Upper lobe of right lung (tissue), 1 donor: ENCODE data around the gene HCLS1. TPM values are rescaled to one million over a fixed set of nuclear protein-coding genes. Genes with fewer than 3 reads are reported as not detected.

ENCODE experiments used
- ATAC-seq: fragments of 200-7000 bp; cut with Tn5 transposase; one replicate; pipeline ENCODE4 v1.9.1; 2020; ENCODE audit warnings: mild to moderate bottlenecking, moderate library complexity
- DNase-seq: peaks from one replicate; pipeline ENCODE4 v3.0.0-alpha.2; 2020
- H3K27ac ChIP-seq: fragments of 200-600 bp; one replicate; pipeline ENCODE4 v1.8.0; 2022
- H3K27me3 ChIP-seq: fragments of 200-600 bp; one replicate; pipeline ENCODE4 v1.8.0; 2022; ENCODE audit warnings: mild to moderate bottlenecking
- H3K36me3 ChIP-seq: fragments of 200-600 bp; one replicate; pipeline ENCODE4 v1.8.0; 2022
- H3K4me1 ChIP-seq: fragments of 200-600 bp; one replicate; pipeline ENCODE4 v1.8.0; 2022
- H3K4me3 ChIP-seq: fragments of 200-600 bp; one replicate; pipeline ENCODE4 v1.8.0; 2022; ENCODE audit warnings: mild to moderate bottlenecking
- H3K9me3 ChIP-seq: fragments of 200-600 bp; one replicate; pipeline ENCODE4 v1.8.0; 2022
- intact Hi-C: fragments of 100-400 bp; cut with DNase I; formaldehyde crosslinking; loops from one replicate; pipeline ENCODE4 v1.11.0; 2022
- total RNA-seq: library from RNA; stranded (reverse); fragmentation: NEBNext Ultra II Directional; extraction: Animal tissue kit (Norgen Biotek cat#: 25700); gene quantifications from one replicate; pipeline ENCODE4 v1.2.1, GENCODE V29; 2021
- TF ChIP-seq, protein P1 (sequence below): fragments of 200-600 bp; IDR thresholded peaks from one replicate; pipeline ENCODE4 v1.8.0; 2022; ENCODE audit warnings: antibody characterized with exemption
- donor health status: DM: no; HTN: yes; CAD: no; lungs with severe emphysema.

HCLS1 gene
- total RNA-seq, 1 donor from 2014 or later: 76.5 TPM

DNA sequence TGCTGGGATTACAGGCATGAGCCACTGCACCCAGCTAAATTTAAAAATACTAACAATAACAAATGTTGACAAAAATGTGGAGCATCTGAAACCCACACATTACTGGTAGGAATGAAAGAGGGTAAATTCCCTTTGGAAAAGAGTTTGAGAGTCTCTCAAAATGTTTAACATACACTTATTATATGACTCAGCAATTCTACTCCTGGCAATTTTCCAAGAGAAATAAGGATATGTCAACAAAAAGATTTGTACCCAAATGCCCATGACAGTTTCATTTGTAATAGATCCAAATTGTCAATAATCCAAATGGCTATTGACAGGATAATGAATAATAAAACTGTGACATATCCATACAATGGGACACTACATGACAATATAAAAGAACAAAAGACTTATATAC, 9.0 kb downstream of the HCLS1 start:
- H3K36me3 ChIP-seq: no peaks in the 10 kb centered on the region
- TF ChIP-seq, protein P1, sequence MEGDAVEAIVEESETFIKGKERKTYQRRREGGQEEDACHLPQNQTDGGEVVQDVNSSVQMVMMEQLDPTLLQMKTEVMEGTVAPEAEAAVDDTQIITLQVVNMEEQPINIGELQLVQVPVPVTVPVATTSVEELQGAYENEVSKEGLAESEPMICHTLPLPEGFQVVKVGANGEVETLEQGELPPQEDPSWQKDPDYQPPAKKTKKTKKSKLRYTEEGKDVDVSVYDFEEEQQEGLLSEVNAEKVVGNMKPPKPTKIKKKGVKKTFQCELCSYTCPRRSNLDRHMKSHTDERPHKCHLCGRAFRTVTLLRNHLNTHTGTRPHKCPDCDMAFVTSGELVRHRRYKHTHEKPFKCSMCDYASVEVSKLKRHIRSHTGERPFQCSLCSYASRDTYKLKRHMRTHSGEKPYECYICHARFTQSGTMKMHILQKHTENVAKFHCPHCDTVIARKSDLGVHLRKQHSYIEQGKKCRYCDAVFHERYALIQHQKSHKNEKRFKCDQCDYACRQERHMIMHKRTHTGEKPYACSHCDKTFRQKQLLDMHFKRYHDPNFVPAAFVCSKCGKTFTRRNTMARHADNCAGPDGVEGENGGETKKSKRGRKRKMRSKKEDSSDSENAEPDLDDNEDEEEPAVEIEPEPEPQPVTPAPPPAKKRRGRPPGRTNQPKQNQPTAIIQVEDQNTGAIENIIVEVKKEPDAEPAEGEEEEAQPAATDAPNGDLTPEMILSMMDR: no peak
- H3K4me1 ChIP-seq: no peaks in the 10 kb centered on the region
- H3K27ac ChIP-seq: no peak overlapping the region
- ATAC-seq (no peak), DNase-seq (no peak)
- H3K9me3 ChIP-seq: no peaks in the 10 kb centered on the region
- intact Hi-C loops: no loop called here
- no peaks in the 10 kb centered on the region for H3K27me3 ChIP-seq
- no peak overlapping the region for H3K4me3 ChIP-seq

DNA sequence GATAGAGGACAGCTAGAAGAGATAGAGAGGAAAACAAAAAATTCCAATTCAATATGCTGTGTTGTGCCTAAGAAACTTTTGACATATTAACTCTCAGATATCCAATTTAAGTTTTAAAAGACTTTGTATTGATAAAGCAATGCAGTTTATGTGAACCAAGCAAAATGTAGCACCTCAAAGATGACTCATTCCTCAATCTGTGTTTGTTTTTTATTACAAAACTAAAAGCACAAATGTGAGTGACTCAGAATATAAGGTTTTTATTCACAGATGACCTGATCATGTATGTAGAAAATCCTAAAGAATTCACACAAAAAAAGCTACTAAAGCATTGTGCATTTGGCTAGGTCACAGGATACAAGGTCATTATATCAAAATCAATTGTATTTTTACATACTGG, 11.1 kb downstream of the HCLS1 start:
- Histone ChIP-seq H3K4me3 (no peak overlapping the region), H3K4me1 (no peaks in the 10 kb centered on the region), H3K36me3 (peaks cover 8% of the 10 kb centered on the region), H3K9me3 (no peaks in the 10 kb centered on the region), H3K27me3 (no peaks in the 10 kb centered on the region), H3K27ac (no peak overlapping the region)
- ATAC-seq (no peak), DNase-seq (no peak)
- intact Hi-C loops: no loop called here
- TF ChIP-seq, protein P1: no peak

DNA sequence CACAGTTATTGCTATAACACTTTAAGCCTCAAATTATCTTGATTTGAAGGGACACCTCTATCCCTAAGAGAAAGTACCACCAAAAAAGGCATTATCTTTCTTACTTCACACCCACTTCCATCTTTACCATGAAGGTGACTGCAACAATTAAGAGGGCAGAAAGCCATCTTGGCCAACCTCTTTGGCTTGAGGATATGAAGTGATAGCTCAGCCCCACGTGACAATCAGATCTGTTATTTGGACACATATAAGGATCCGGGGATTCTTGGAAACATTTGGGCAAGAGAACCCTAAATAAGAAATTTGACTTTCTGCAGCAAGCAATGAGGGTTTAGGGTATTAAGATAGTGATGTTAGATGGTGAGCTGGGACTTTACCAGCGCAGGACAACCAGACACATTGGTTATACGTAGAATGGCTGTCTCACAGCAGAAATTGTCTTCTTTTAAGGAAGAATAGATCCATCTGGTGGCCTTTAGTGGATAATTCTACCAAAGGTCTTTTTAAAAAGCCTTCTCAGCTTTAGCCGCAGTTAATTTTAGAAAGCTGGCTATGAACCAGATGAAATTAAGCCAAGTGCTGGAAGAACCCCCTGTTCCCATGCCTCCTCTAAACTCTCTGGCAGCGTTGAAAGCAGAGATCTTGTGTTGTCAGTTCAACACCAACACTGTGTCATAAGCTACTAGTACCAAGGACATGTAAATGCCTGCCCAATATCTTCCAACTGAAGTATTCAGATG, 12.3 kb downstream of the HCLS1 start:
- TF ChIP-seq, protein P1: no peak
- H3K27me3 ChIP-seq: no peaks in the 10 kb centered on the region
- peaks cover 21% of the 10 kb centered on the region for H3K36me3 ChIP-seq
- intact Hi-C loops: no loop called here
- ATAC-seq (no peak), DNase-seq (no peak)
- H3K4me1 ChIP-seq: no peaks in the 10 kb centered on the region
- no peak overlapping the region for H3K27ac ChIP-seq
- no peak overlapping the region for H3K4me3 ChIP-seq
- H3K9me3 ChIP-seq: no peaks in the 10 kb centered on the region

DNA sequence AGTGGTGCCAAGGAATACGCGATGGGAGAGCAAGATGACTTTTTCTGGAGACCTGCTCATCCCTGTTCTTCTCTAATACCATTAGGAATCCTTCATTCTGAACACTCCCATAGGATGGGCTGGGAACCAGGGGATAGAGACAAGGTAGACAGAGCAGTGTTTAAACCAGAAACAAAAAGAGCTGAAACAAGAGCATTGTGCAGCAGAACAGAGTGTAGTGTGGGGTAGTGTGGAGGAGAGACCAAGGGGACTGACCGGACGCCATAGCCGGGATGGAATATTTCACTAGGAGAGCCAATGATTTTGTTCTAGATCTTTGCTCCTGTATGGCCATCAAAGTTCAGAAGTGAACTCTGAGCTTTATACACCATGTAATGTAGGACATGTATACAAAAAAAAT, 15.6 kb downstream of the HCLS1 start:
- no peak overlapping the region for H3K4me3 ChIP-seq
- DNase-seq (no peak), ATAC-seq (no peak)
- H3K9me3 ChIP-seq: no peaks in the 10 kb centered on the region
- H3K36me3 ChIP-seq: peaks cover 25% of the 10 kb centered on the region
- TF ChIP-seq, protein P1: no peak
- intact Hi-C loops: no loop called here
- no peak overlapping the region for H3K27ac ChIP-seq
- no peaks in the 10 kb centered on the region for H3K27me3 ChIP-seq
- H3K4me1 ChIP-seq: no peaks in the 10 kb centered on the region

DNA sequence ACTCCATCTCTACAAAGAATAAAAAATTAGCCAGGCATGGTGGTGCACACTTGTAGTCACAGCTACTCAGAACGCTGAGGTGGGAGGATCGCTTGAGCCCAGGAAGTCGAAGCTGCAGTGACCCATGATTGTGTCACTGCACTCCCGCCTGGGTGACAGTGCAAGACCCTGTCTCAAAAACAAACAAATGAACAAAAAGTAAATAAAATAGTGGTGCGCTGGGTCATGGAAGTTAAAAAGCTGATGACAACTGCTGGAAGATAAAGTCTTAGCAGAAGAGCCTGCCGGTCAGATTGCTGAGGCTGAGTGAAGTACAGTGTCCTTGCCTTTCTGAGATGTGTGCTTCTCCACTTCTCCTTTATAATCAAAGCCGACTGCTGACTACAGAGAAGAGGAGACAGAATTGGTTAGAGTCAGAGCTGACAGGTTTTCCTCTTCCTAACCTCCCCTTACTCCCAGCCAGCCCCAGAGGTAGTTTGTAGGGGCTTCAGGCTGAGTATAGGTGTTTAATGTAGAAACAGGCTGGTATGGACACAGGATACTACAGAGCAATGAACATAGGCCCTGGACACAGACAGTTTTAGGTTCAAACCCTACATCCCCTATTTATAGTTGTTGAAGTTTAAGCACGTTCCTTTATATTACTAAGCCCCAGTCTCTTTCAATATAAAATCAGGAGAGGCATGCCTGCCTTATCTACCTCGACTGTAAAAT, 17.9 kb downstream of the HCLS1 start:
- Histone ChIP-seq H3K4me3 (no peak overlapping the region), H3K9me3 (no peaks in the 10 kb centered on the region), H3K36me3 (peaks cover 29% of the 10 kb centered on the region), H3K27me3 (no peaks in the 10 kb centered on the region), H3K27ac (no peak overlapping the region), H3K4me1 (no peaks in the 10 kb centered on the region)
- intact Hi-C loops: no loop called here
- TF ChIP-seq, protein P1: no peak
- ATAC-seq (no peak), DNase-seq (no peak)
